GM19395 (cell line): ENCODE results near the gene CHERP.
A peak's percentile ranks its signal among the peaks of the same experiment; 100 is the strongest.
"Not testable (repeated sequence)": the region's sequence is repeated elsewhere in the genome, so short reads cannot be mapped to it uniquely, and the experiment has no call there.

ENCODE experiments used
- ATAC-seq: cut with Tn5 transposase; IDR thresholded peaks from one replicate; pipeline ENCODE4 v1.9.1; 2021; ENCODE audit warnings: mild to moderate bottlenecking, moderate library complexity; ENCODE audit not compliant: unreplicated experiment

Gene CHERP

GRCh38 chr19:16521715-16522289 lies 20.4 kb downstream of the CHERP start:
- no peak for ATAC-seq

- ATAC-seq: no peak
Observed at GRCh38 chr19:16520986-16521624, 21.1 kb downstream of the CHERP start.

DNA sequence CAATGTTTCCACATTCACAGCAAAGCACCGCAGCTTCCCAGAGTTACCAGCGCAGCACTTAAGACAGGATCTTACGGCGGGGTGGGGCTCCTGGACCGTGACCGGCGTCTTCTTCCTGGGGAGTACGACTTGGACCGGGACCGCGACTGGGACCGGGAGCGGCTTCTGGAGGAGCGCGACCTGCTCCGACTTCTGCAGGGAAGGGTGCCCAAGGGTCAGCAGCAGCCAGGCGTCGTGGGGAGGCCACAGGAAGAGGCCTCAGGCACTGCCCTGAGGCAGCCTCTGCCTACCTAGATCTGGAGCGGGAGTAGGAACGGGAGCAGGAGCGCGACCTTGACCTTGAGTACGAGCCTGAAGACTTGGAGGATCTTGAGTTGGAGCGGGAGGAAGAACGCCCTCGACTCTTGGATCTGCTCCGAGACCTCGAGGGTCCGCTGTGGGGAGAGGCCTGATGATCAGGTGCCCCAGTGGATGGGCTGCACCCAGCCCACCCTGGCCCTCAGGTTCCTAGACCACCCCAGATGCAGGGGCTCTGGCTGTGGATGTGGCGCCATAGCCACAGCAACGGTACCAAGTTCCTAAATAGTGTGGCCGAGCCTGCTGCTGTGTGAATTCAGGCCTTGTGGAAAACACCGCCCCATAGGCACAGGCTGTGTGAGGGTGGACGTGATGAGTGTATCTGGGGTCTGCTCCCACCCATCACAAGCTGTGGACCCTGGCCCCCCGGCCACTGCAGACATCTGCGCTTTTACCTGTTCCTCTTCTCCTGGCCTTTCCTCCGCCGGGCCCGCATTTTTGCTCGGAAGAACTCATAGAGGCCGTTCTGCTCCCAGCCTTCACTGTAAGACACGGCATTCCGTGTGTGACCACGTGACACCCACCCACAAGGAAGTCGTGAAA lies 21.9 kb downstream of the CHERP start:
- no peak for ATAC-seq

- no peak for ATAC-seq
Observed at GRCh38 chr19:16519230-16519687, 23.0 kb downstream of the CHERP start.

- ATAC-seq: no peak
Observed at GRCh38 chr19:16518483-16519229, 23.6 kb downstream of the CHERP start.

DNA sequence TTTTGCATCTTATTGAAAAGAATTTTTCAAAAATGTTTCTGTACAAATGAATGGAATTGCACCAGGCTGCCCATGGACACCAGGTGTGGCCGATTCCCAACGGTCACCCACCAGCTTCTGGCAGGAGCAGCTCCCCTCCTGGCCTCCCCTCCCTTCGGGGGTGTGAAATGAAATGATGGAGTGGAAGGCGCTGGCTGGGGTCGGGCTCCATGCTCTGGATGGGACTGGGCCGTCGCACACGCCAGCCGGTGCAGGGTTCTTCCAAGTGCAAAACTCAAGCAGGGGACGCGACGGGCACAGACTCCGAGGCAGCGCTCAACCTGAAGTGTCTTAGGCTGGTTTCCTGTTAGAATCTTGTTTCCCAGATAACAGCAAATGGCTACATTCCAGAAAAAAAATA lies 24.2 kb downstream of the CHERP start:
- ATAC-seq: no peak

DNA sequence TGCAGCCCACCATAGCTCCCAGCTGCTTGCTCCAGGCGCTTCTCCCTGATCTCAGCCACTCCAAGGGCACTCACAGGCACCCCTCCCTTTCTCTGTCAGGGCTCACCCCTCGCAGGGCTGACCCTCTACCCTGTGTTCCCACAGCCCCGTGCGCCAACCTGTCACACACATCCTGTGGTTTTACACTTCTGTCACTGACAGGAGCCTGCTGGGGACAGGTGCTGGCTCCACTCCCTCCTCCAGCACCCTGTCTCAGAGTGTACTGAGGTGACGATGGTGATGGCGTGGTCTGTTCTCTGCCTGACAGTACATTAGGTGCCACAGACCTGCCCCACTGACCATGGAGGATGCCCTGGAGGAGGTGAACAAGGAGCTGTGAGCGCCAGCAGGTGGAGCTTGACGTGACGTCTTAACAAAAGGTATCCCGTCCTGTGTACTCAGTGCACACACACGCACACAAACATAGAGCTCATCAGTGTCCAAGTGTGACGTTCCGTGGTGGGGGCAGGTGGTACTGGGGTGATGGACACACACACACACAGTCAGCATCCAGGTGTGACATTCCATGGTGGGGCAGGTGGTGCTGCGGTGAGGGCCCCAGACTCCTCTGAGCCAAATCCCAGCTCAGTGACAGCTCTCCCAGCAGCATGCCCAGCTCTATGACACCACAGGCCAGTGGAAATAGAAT lies 25.2 kb downstream of the CHERP start:
- ATAC-seq: no peak

DNA sequence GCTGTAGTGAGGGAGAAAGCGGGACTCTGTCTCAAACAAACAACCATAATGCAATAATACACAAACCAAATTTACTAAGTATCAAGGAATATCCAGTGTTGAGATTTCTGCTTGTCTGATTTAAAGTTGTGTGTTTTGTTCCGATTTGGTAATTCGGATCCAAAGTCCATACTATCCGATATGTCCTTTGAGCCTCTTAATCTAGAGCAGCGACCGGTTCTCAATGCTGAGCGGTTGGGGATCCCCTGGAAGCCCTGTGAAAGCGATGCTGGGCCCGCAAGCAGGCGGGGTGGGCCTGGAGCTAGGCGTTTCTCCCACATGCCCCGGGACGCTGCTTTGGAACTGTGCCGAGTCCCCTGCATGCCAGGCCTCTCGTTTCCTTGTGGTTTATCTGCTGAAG lies 25.9 kb downstream of the CHERP start:
- ATAC-seq: no peak

DNA sequence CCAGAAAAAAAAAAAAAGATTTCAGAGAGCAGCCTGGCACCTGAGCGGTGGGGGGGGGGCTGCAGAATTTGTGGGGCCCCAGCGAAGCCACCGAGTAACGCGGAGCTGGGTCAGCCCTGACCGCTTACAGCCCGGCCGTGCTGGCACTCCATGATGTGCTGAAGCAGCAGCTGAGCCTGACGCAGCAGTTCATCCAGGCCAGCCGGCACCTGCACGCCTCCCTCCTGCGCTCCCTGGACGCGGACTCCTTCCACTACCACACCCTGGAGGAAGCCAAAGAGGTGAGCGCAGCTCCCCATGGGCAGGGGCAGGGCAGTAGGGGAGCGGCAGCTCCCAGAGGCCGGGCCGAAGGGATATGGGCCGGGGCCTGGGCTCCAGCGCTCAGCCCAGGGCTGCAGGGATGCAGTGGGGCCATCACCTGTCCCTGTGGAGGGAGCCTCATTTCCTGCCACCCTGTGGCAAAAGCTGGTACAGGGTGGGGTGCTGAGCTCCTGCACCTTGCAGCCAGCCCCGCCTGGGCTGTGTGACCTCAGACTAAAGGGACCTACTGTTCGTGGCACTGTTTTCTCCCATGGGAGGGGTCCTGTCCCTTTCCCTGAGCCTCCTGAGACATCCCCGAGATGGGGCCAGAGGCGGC lies 27.7 kb downstream of the CHERP start:
- no peak for ATAC-seq

DNA sequence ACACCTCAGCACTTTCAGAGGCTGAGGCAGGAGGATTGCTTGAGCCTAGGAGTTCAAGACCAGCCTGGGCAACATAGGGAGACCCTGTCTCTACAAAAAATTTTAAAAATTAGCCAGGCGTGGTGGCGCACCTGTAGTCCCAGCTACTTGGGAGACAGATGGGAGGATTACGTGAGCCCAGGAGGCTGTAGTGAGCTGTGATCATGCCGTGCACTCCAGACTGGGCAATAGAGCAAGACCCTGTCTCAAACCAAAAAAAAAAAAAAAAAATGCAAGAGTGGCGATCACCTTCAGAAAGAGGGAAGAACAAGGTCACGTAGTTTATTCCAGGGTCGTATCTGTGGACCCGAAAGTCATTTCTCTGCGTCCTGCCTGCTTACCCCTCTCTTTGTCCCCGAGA lies 29.6 kb downstream of the CHERP start:
- not testable (repeated sequence) for ATAC-seq

DNA sequence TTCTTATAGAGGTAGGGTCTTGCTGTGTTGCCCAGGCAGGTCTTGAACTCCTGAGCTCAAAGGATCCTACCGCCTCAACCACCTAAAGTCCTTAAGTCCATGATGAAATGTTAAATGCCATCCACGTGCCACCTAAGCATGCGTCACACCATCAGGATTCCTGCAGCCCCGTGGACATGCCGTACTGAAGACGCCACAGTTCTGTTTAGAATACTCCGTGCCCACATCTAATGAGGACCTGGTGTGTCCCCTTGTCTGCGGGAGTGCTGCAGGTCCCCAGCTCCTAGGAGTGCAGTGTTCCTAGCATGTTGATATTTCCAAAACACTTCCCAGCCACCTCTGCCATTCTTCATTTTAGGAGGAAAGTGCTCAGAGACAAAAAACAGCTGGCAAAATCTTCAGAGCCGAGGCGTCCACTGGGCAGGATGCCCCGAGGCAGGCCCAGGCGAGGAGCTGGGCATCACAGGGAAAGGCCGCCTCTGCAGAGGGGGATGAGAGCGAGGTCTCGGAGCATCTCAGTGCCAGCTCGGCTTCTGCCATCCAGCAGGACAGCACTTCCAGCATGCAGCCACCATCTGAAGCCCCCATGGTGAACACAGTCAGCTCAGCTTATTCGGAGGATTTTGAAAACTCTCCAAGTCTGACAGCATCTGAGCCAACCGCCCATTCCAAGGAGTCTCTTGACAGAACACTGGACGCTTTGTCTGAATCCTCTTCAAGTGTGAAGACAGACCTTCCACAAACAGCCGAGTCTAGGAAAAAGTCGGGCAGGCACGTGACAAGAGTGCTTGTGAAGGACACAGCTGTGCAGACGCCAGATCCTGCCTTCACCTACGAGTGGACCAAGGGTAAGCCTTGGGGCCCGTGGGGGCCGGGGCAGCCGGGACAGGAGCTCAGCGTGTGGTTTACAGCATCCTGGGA lies 32.8 kb downstream of the CHERP start:
- ATAC-seq: no peak

GRCh38 chr19:16508546-16508945 lies 33.7 kb downstream of the CHERP start:
- no peak for ATAC-seq

- ATAC-seq: no peak
Observed at GRCh38 chr19:16506961-16507360, 35.3 kb downstream of the CHERP start.

DNA sequence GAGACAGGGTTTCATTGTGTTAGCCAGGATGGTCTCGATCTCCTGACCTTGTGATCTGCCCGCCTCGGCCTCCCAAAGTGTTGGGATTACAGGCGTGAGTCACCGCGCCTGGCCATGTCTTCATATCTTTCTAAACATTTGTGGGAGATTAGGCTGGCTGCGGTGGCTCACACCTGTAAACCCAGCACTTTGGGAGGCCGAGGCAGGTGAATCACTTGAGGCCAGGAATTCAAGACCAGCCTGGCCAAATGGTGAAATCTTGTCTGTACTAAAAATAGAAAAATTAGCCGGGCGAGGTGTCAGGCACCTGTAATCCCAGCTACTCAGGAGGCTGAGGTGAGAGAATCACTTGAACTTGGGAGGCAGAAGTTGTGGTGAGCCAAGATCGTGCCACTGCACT lies 36.1 kb downstream of the CHERP start:
- ATAC-seq: not testable (repeated sequence)

DNA sequence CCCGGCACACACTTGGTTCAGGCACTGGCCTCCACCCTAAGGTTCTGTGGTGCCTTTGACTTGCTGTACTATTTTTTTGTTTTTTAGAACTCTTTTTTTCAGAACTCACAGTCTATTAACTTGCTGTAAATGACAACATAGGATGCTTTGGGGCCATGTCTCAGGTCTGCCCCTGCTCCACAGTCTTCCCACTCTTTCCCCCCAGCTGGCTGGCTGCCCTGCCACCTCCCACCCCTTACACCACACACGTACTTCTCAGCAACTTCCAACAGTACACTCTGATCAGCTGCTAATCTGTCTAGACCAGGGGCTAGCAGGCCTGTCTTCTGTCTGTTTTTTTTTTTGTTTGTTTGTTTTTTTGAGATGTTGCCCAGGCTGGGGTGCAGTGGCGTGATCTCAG lies 38.0 kb downstream of the CHERP start:
- no peak for ATAC-seq

- ATAC-seq: no peak
Observed at GRCh38 chr19:16497837-16498236, 44.4 kb downstream of the CHERP start.

GRCh38 chr19:16497042-16497441 lies 45.2 kb downstream of the CHERP start:
- no peak for ATAC-seq

DNA sequence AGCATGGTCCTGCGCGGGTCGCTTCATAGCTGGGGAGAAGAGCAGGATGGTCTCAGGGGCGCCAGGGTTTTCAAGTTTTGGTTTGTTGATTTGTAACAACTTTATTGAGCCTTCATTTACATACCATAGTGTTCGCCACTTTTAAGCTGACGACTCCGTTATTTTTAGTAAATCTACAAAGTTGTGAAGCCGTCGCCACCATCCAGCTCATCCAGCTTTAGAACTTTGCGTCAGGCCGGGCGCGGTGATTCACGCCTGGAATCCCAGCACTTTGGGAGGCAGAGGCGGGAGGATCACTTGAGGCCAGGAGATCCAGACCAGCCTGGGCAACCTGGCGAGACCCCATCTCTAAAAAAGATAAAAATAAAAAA lies 45.6 kb downstream of the CHERP start:
- ATAC-seq: no peak

GRCh38 chr19:16495982-16496612 lies 46.1 kb downstream of the CHERP start, which contains the start of the genes C19orf44 and CALR3:
C19orf44 (plus strand) TSS chr19:16496394; CDS start chr19:16500793, 4,399 bp downstream.
CALR3 (minus strand) TSS chr19:16496167; CDS start chr19:16496129, 38 bp downstream.
- ATAC-seq: peak; percentile 97
